ENCODE data around the gene TMEM43. TPM values are rescaled to one million over a fixed set of nuclear protein-coding genes. Genes with fewer than 3 reads are reported as not detected.

Gene TMEM43
- total RNA-seq, 1 donor = 120 TPM

DNA sequence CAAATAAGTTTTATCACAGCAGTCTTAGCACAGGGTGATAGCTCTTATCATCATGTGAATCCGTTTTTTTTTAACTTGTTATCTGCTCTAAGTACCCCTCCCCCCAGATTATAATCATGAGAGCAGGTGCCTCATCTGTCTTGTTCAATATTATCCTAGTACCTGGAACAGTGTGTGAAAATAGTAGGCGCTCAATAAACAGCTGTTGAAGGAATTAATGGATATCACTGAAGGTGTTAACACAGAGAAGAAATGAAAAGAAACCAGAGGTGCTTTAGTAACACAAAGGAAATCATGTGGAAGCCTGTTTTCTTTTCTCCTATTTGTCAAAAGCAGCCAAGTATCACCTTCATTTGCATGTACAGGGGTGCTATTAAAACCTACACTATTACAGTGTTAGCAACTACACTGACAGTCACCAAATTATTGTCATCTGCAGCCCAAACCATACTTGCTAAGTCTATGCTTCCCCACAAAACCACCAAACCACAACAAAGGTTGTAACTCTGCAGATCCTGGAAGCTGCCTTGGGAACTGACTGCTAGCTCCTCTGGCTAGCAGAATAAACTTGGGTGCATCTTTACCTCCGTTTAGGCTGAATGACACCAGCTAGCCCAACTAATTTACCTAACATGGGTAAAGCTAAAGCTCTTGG, 50.7 kb downstream of the TMEM43 start:
- no peak overlapping the region for H3K4me3 ChIP-seq (ENCODE audit: low read depth, low read length)
- no peak for DNase-seq (ENCODE audit: low read depth)
- TF ChIP-seq, protein P1, sequence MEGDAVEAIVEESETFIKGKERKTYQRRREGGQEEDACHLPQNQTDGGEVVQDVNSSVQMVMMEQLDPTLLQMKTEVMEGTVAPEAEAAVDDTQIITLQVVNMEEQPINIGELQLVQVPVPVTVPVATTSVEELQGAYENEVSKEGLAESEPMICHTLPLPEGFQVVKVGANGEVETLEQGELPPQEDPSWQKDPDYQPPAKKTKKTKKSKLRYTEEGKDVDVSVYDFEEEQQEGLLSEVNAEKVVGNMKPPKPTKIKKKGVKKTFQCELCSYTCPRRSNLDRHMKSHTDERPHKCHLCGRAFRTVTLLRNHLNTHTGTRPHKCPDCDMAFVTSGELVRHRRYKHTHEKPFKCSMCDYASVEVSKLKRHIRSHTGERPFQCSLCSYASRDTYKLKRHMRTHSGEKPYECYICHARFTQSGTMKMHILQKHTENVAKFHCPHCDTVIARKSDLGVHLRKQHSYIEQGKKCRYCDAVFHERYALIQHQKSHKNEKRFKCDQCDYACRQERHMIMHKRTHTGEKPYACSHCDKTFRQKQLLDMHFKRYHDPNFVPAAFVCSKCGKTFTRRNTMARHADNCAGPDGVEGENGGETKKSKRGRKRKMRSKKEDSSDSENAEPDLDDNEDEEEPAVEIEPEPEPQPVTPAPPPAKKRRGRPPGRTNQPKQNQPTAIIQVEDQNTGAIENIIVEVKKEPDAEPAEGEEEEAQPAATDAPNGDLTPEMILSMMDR (IDR thresholded peaks at IDR 0.05; ENCODE audit: insufficient read depth, low read depth, low read length) = no peak

DNA sequence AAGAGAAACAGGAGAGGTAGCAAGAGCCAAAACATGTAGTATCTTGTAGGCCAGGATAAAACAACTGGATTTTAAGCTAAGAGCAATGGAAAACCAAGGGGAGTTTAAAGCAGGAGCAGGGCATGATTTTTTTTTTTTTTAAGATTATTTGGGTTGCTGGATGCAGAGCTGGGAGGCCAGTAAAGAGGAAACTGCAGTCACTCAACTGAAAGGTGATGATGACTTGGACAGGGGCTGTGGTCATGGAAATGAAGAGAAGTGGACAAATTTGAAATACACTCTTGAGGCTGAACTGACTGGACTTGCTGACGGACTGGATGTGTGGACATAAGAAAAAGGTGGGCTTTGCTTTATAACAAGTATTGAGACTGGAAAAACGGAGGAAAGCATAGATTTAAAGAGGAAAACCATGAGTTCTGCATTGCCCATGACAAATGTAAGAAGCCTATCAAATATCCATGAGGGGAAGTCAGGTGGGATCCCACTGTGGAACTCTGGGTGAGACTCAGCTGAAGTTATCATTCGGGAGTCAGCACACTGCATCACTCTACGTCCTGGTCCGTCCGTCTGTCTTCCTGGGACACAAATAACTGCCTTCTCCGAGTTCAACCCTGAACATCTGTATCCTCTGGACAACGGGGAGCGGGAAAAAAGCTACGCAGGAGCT, 52.9 kb downstream of the TMEM43 start:
- TF ChIP-seq, protein P1 (IDR thresholded peaks at IDR 0.05; ENCODE audit: insufficient read depth, low read depth, low read length) = no peak
- H3K4me3 ChIP-seq (ENCODE audit: low read depth, low read length) = peak overlapping the region; percentile 83
- DNase-seq (ENCODE audit: low read depth) = no peak

DNA sequence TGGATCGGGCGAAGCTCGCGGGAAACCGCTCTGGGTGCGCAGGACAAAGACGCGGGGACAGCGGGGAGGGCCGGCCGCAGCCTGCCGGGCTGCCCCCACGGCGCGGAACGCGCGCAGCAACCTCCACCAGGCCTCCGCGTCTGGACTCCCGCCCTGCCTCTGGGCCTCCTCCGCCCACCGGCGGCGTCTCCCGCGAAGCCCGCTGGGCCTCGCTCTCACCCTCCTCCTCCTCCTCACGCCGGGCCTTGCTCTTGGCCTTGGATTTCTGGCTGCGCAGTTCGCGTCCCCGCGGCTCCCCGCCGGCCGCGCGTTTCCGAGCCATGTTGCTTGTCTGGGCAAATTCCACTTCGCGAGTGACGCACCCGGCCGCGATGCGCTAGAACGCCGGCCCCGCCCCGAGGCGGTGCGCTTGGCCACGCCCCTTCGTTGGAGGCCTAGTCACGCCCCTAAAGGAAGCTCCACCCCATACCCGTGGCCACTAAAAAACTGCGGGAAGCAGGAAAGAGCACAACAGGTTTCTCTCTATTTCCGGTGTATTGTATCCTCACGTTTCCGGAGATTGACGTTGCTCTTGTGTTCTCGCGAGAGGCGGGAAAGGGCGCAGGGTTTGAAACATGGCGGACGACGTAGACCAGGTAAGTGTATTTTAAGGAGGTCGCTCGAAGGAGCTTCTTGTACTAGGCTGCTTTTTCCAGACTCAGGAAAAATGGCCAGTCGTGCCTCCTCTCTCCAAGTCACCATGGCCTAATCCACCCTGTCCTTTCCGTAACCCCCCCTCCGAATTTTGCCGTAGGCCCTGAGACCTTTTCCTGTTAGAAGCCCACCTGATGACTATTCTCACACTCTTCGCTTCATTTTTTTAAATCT, 53.6 kb downstream of the TMEM43 start, which contains the start of the genes LSM3 and XPC:
LSM3 (plus strand) TSS at position 571 of the 867 bp plus-strand sequence; CDS start at position 615, 44 bp downstream.
XPC (minus strand) TSS at position 355 of the 867 bp plus-strand sequence; CDS start at position 322, 33 bp downstream.
- DNase-seq (ENCODE audit: low read depth) = peak; percentile 100
- TF ChIP-seq, protein P1 (IDR thresholded peaks at IDR 0.05; ENCODE audit: insufficient read depth, low read depth, low read length) = no peak
- peak within 1 kb of the TSS; percentile 83 for H3K4me3 ChIP-seq (ENCODE audit: low read depth, low read length)

DNA sequence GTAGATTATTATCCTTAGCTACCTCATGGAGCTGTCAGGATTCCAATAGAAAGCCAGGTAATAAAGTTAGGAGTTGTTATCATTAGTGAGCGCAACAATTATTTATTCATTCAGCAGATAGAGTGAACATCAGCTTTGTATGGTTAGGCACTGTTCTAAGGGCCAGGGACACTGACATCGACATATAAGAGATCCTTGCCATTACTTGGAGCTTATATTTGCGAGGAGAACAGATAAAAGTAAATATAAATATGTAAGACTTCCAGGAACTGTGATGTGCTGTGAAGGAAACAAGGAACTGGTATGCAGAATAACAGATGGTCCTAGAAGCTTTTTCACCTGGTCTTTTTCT, 54.2 kb downstream of the TMEM43 start:
- H3K4me3 ChIP-seq (ENCODE audit: low read depth, low read length) = peak overlapping the region; percentile 83
- DNase-seq (ENCODE audit: low read depth) = no peak
- TF ChIP-seq, protein P1 (IDR thresholded peaks at IDR 0.05; ENCODE audit: insufficient read depth, low read depth, low read length) = no peak

DNA sequence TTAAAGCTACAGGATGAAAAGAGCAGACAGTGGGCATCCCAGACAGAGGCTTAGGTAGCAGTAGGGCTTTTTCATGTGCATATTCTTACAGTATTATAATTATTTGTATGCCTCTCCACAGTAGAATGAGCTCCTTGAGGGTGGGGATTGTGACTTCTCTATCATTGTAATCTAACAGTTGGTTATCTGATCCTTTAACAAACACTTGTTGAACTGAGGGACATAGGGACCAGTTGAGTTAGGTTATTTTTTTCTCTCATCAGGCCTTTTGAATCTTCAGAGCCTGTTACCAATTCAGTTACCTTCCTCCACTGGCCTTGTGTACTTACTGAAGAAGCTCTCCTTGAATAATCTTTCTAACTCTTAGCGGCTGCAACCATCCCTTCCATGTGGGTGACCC, 54.9 kb downstream of the TMEM43 start:
- H3K4me3 ChIP-seq (ENCODE audit: low read depth, low read length) = no peak overlapping the region
- TF ChIP-seq, protein P1 (IDR thresholded peaks at IDR 0.05; ENCODE audit: insufficient read depth, low read depth, low read length) = no peak
- no peak for DNase-seq (ENCODE audit: low read depth)

DNA sequence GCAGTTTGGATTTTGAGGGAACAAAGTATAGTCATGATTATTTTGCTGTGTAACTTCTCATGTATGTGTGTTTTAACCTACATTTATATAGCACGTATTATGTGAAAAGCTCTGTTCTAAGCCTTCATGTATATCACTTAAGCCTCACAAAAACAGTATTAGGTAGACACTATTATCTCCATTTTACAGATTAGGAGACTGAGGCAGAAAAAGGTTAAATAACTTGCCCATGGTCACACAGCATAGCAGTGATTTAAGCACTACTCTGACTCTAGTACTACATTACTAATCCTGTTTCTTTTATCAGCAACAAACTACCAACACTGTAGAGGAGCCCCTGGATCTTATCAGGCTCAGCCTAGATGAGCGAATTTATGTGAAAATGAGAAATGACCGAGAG, 56.4 kb downstream of the TMEM43 start:
- TF ChIP-seq, protein P1 (IDR thresholded peaks at IDR 0.05; ENCODE audit: insufficient read depth, low read depth, low read length) = no peak
- no peak overlapping the region for H3K4me3 ChIP-seq (ENCODE audit: low read depth, low read length)
- DNase-seq (ENCODE audit: low read depth) = no peak
